Measurements from ENCODE around the gene MRPL24.

Gene MRPL24

GRCh38 chr1:156772222-156772621, 31.3 kb upstream of the MRPL24 start:
- H3K4me1 ChIP-seq, result peaks cover 14% of the 10 kb centered on the region
- DNase-seq, result no peak
- no peaks in the 10 kb centered on the region for H3K27me3 ChIP-seq
- H3K36me3 ChIP-seq, result peaks cover 18% of the 10 kb centered on the region
- H3K4me3 ChIP-seq (ENCODE audit: low read depth, low read length), result peak overlapping the region; percentile 32
- H3K9me3 ChIP-seq, result no peaks in the 10 kb centered on the region
- peak; percentile 36 for TF ChIP-seq CTCF (IDR thresholded peaks at IDR 0.05; ENCODE audit: low read depth, low read length)

GRCh38 chr1:156768610-156769295, 27.9 kb upstream of the MRPL24 start:
- Histone ChIP-seq H3K4me3 (ENCODE audit: low read depth, low read length) (peak overlapping the region; percentile 98), H3K4me1 (peaks cover 9% of the 10 kb centered on the region), H3K36me3 (peaks cover 17% of the 10 kb centered on the region), H3K27me3 (no peaks in the 10 kb centered on the region), H3K9me3 (no peaks in the 10 kb centered on the region)
- no peak for DNase-seq
- TF ChIP-seq CTCF (IDR thresholded peaks at IDR 0.05; ENCODE audit: low read depth, low read length), result no peak

DNA sequence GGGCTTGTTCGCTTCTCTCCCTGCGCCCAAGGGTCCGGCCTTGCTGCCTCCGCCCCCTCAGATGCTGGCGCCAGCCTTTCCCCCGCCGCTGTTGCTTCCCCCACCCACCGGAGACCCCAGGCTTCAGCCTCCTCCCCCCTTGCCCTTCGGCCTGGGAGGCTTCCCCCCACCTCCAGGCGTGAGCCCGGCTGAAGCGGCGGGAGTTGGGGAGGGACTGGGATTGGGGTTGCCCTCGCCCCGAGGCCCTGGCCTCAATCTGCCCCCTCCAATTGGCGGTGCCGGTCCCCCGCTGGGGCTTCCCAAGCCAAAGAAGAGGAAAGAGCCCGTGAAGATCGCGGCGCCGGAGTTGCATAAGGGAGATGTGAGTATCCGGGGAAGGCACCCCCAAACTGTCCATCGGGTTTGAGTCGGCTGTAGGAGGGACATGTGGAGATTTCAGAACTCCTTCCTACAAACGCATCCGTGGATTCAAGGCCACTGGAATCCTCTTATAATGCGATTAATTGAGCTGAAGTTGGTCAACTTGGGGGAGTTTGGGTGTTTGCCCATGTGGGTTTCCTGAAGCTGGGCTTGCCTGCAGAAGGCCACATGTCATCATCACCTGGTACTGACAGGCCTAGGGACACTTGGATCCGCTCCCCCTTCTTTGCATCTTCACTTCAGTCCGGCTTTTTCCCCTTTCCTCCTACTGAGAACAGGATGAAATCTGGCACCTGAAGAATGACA, 27.2 kb upstream of the MRPL24 start:
- H3K27me3 ChIP-seq, result no peaks in the 10 kb centered on the region
- DNase-seq, result peak; percentile 54

DNA sequence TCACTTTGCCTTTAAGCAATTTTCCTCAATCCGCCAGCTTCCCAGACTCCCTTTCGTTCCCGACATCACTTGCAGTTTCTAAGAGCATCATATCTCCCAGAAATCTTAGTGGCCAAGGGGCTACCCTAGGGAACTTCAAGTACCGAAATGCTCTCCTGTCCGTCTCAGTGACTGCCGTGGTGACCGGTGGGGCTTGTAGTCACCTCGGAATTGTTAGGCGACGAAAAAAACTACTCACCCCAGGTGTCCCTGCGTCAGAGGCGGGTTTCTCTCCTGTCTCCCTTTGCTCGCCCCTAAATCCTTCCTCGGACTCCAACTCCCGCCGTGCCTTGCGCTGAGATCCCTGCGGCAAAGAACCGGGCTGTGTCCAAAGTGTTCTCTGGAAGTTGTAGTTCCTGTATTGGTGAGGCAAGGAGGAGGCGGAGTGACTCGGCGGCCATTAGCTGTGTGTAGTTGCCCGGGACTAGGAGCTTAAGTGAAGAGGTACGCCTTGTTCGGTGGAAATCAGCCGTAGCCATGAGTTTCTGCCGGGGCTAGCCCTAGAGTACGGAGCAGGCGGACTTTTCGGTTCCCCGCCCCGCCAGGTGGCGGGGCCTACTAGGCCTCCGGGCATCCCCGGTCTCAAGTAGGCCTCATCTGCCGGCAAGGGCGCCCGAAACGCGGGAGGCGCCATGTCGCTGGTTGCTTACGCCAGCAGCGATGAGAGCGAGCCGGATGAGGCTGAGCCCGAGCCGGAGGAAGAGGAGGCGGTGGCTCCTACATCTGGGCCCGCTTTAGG, 26.4 kb upstream of the MRPL24 start, which contains the start of gene PRCC:
Gene PRCC, plus strand, starts transcription at position 435 of the 778 bp plus-strand sequence. Its CDS starts 237 bp downstream, at position 672.
- peak; percentile 97 for DNase-seq
- no peaks in the 10 kb centered on the region for H3K27me3 ChIP-seq
- no peak for TF ChIP-seq CTCF (IDR thresholded peaks at IDR 0.05; ENCODE audit: low read depth, low read length)
- H3K9me3 ChIP-seq, result no peaks in the 10 kb centered on the region
- H3K36me3 ChIP-seq, result peaks cover 14% of the 10 kb centered on the region
- H3K4me1 ChIP-seq, result peaks cover 5% of the 10 kb centered on the region
- H3K4me3 ChIP-seq (ENCODE audit: low read depth, low read length), result peak within 1 kb of the TSS; percentile 98

More for the DNA sequence above, 27.2 kb upstream of the MRPL24 start:
- Histone ChIP-seq H3K36me3 (peaks cover 14% of the 10 kb centered on the region), H3K4me3 (ENCODE audit: low read depth, low read length) (peak overlapping the region; percentile 98), H3K4me1 (peaks cover 5% of the 10 kb centered on the region), H3K9me3 (no peaks in the 10 kb centered on the region)
- no peak for TF ChIP-seq CTCF (IDR thresholded peaks at IDR 0.05; ENCODE audit: low read depth, low read length)

GRCh38 chr1:156766298-156767100, 25.6 kb upstream of the MRPL24 start:
- H3K4me3 ChIP-seq (ENCODE audit: low read depth, low read length), result peak overlapping the region; percentile 98

More at GRCh38 chr1:156766298-156767100, 25.6 kb upstream of the MRPL24 start:
- Histone ChIP-seq H3K27me3 (no peaks in the 10 kb centered on the region), H3K36me3 (peaks cover 14% of the 10 kb centered on the region), H3K9me3 (no peaks in the 10 kb centered on the region), H3K4me1 (peaks cover 5% of the 10 kb centered on the region; the same call in 1 of the 2 replicates)
- no peak for TF ChIP-seq CTCF (IDR thresholded peaks at IDR 0.05; ENCODE audit: low read depth, low read length)
- no peak for DNase-seq
